GM19043 (cell line): Measurements from ENCODE around the gene FAM167B.

Source experiments
- ATAC-seq: cut with Tn5 transposase; IDR thresholded peaks from one replicate; pipeline ENCODE4 v1.9.1; 2021; ENCODE audit warnings: low read depth; ENCODE audit not compliant: unreplicated experiment

Gene FAM167B

GRCh38 chr1:32246888-32247273 lies at the start of gene FAM167B:
TSS of gene FAM167B (plus strand) at chr1:32247222. CDS start at chr1:32247422, 200 bp downstream.
- no peak for ATAC-seq

DNA sequence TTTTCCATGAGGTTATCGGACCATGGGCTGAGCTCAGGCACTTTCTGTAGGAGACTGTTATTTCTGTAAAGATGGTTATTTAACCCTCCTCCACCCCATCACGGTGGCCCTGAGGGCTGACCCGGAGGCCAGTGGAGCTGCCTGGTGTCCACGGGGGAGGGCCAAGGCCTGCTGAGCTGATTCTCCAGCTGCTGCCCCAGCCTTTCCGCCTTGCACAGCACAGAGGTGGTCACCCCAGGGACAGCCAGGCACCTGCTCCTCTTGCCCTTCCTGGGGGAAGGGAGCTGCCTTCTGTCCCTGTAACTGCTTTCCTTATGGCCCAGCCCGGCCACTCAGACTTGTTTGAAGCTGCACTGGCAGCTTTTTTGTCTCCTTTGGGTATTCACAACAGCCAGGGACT lies 49.2 kb upstream of the FAM167B start:
- no peak for ATAC-seq

DNA sequence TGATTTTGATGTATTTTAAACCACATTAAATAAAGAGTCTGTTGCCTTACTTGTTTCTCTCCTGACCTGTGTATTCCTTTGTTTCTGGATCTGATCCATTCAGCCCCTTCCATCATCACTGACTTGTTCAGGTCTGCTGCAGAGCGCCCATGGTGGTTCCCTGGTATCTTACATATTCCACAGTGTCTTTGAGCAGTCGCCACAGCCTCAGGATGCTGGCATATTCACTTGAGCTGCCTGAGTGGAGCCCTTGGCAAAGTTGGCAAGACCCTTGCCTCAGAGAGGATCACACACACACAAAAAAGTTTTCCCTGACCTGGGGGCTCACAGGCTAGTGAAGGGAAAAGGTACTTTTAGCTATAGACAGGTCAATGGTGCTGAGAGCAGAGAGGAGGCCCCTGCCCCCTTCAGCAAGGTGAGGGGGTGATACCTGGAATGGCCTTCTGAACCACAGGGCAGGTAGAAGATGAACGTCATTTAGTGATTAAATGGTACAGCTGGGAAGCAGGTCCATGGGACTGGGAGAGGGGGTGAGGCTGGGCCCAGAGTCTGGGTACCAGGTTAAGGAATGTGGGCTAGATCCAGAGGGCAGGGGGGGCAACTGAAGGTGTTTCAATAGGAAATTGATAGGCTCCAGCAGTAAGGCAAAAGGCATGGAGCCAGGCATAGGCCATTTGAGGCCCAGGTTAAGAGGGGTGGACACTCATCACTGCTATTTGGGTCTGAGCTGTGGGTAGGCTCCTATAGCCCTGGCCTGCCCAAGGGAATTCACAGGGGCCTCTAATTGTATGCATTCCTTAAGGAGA lies 48.6 kb upstream of the FAM167B start:
- no peak for ATAC-seq

DNA sequence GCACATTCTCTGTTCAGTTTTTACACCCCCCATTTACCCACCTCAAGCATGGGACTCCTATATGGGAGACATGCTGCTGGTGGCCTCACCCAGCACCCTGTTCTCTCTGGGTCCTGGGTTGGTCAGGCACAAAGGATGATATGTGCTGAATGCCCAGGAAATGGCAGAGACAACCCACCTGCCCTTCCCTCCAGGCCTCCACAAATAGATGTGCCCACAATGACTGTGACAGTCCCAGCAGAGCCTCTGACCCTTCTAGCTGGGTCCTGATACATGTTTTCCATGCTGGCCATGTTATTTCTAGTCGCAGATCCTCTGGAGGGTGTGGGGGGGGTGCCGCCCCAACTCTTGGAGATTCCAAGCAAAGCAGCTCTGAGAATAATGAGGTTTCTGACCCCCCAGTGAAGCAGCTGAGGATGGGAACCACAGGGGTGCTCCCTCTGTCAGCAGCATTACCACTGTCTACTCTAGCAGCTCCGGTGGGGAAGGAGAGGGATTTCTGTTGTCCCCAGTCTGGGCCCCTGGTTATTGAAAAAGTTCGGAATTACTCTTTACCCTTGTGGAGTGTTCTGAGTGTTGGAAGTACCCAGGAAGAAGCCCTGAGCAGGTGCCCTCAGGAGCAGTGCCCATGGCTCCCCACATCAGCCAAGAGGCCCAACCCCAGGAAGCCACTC lies 47.8 kb upstream of the FAM167B start:
- ATAC-seq: no peak

DNA sequence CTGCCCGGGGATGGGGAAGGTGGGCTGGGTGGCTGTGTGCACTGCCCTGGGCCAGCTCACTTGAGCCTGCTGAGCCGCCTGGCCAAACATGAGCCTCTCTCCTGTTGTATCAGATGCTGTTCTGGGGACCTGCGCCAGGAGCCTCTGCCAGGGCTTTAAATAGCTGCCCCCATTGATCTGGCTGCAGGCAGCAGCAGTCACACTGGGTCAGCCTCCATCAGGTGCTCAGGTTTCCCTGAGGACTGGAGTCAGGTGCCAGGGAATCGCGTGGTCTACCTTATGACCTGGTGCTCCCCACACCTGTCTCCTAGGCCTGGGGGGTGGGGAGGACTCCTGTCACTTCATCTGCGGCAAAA lies 47.3 kb upstream of the FAM167B start:
- ATAC-seq: no peak

- no peak for ATAC-seq
These were observed 46.6 kb upstream of the FAM167B start, which contains the start of gene CCDC28B for GRCh38 chr1:32200226-32201010. TSS of gene CCDC28B (plus strand) at chr1:32200595. CDS start at chr1:32201936, 1,341 bp downstream.

GRCh38 chr1:32201011-32201855 lies 45.8 kb upstream of the FAM167B start:
- ATAC-seq: peak; percentile 45

GRCh38 chr1:32204943-32205361 lies 42.1 kb upstream of the FAM167B start:
- ATAC-seq: no peak

DNA sequence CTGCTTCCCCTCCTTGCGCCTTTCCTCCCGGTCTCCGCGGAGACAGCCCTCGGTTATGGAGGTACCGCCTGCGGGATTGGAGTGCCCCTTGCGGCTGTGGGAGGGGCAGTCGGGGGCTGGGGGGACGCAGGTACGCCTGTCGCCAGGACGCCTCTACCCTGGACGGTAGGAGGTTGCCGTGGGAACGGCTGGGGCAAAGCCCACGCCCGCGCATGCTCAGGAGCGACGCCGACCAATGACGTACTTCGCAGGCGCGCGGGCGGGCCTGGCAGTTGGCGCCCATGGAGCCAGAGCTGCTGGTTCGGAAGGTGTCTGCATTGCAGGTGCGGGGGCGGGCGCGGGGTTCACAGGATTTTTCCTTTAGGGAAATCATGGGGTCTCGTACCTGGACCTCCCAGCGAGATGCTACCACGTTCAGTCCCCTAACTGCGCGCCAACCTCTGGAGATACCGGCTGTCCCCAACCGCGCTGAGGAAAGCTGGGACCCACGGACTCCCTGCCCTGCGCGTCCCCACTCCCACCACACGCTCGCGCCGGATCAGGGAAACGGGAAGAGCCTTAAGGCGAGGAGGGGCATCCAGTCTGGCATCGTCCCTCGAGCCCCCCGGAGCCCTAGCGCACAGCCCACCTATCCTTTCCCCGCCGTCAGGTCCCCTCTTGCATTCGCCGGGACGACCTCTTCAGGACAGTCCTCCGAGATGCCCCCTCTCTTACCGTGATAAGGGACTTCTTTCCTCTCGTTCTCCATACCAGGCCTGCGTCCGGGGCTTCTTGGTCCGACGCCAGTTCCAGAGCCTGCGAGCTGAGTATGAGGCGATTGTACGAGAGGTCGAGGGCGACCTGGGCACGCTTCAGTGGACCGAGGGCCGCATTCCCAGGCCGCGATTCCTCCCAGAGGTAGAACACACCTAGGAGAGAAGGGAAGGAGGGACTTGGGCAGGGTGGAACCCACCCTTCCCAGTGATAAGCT lies 41.3 kb upstream of the FAM167B start, which contains the start of gene IQCC:
Gene IQCC, plus strand, starts transcription at position 271 of the 970 bp plus-strand sequence. Its CDS starts 11 bp downstream, at position 282.
- peak; percentile 43 for ATAC-seq

DNA sequence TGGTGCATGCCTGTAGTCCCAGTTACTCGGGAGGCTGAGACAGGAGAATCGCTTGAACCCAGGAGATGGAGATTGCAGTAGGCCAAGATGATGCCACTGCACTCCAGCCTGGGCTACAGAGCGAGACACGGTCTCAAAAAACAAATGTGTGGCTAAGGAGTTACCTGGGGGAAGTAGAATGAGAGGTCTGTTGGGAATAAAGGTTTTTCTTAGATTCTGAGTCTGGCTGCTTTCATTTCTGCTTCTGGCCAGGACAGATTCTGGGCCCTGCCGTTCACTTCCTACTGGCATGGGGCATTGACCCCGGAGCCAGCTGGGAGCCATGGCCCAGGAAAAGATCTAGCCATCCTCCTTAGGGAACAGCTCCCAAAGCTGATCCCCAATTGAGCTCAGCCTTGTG lies 38.6 kb upstream of the FAM167B start:
- no peak for ATAC-seq

- no peak for ATAC-seq
These were observed 38.1 kb upstream of the FAM167B start, which contains the start of gene DCDC2B for GRCh38 chr1:32208891-32209328. TSS of gene DCDC2B (plus strand) at chr1:32209089. CDS start at chr1:32209094, 5 bp downstream.

GRCh38 chr1:32215629-32216480 lies 31.2 kb upstream of the FAM167B start:
- ATAC-seq: no peak

GRCh38 chr1:32216566-32216965 lies 30.5 kb upstream of the FAM167B start:
- ATAC-seq: no peak

- ATAC-seq: no peak
These were observed 28.0 kb upstream of the FAM167B start for GRCh38 chr1:32219022-32219421.

- no peak for ATAC-seq
These were observed 26.1 kb upstream of the FAM167B start for GRCh38 chr1:32220746-32221580.

DNA sequence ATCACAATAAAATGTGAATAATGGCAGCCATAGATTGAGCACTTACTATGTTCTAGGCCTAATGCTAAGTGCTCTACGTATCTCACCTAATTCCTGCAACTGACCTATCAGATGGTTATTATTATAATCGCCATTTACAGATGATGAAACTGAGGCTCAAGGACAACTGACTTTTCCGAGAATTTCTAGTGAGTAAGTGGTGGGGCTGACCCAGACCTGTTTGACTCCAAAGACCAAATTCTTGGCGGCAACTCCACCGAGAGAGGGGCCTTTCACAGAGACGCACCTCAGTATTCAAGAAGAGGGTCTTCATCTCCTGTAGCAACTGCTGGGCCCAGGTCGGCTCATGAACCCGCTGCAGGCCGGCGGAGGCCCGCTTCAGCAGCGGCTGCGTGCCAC lies 25.4 kb upstream of the FAM167B start:
- ATAC-seq: no peak
